Esophagus (tissue), 2 donors: Measurements from ENCODE around the gene ANKRD44. TPM values are rescaled to one million over a fixed set of nuclear protein-coding genes. Genes with fewer than 3 reads are reported as not detected.
A peak's percentile ranks its signal among the peaks of the same experiment; 100 is the strongest.

Source experiments
- H3K27ac ChIP-seq, 2 donors: one replicate each; pipeline ENCODE4 v1.5.1; 2013; ENCODE audit warnings: low read depth in 2 of 2, mild to moderate bottlenecking in 2 of 2, inconsistent platforms in 1 of 2, low read length in 1 of 2, moderate library complexity in 1 of 2
- H3K27me3 ChIP-seq, 2 donors: one replicate each; pipeline ENCODE4 v1.6.1; 2013; ENCODE audit warnings: low read length in 2 of 2, control low read depth in 1 of 2, mild to moderate bottlenecking in 1 of 2; ENCODE audit not compliant: insufficient read depth in 2 of 2, control insufficient read depth in 1 of 2
- H3K36me3 ChIP-seq, 2 donors: one replicate each; pipeline ENCODE4 v1.6.1; 2013; ENCODE audit warnings: low read length in 1 of 2; ENCODE audit not compliant: control insufficient read depth in 2 of 2, insufficient read depth in 2 of 2
- H3K4me1 ChIP-seq, 2 donors: one replicate each; pipeline ENCODE4 v1.6.1; 2013; ENCODE audit warnings: low read length in 1 of 2; ENCODE audit not compliant: control insufficient read depth in 2 of 2, insufficient read depth in 2 of 2
- H3K4me3 ChIP-seq, 2 donors: one replicate each; pipeline ENCODE4 v1.5.1; 2013; ENCODE audit warnings: low read length in 2 of 2, mild to moderate bottlenecking in 2 of 2, low read depth in 1 of 2, moderate library complexity in 1 of 2
- H3K9me3 ChIP-seq, 2 donors: one replicate each; pipeline ENCODE4 v1.6.1; 2013; ENCODE audit warnings: mild to moderate bottlenecking in 2 of 2, low read depth in 1 of 2, low read length in 1 of 2, moderate library complexity in 1 of 2; ENCODE audit not compliant: control insufficient read depth in 2 of 2, insufficient read depth in 1 of 2
- WGBS, 2 donors: extraction: QIAGEN DNeasy Blood & Tissue Kit; methylation state at CpG; one replicate each; pipeline ENCODE4 v1.1.7; 2013; 5-methylcytosine and 5-hydroxymethylcytosine counted together
- polyA plus RNA-seq, 2 donors: library from polyadenylated mRNA; stranded (reverse); fragments of 200-250 nt; gene quantifications; one replicate each; pipeline ENCODE4 v1.2.3, GENCODE V29; 2013
- donor health status: healthy with polysubstance abuse.
- donor health status: Bipolar disorder and iron deficiency.

The ANKRD44 gene
- polyA plus RNA-seq, 2 donors = 1.1 to 1.5 TPM

GRCh38 chr2:197322724-197323720 is 12.4 kb upstream of the ANKRD44 start:
- Histone ChIP-seq H3K4me3 (no peak overlapping the region), H3K4me1 (no peaks in the 10 kb centered on the region), H3K27ac (no peak overlapping the region), H3K36me3 (no peaks in the 10 kb centered on the region), H3K9me3 (no peaks in the 10 kb centered on the region), H3K27me3 (no peaks in the 10 kb centered on the region)
- 58 to 60% methylated on average over 11 of the region's 11 CpGs for WGBS, 2 donors

GRCh38 chr2:197322143-197322542 is 11.6 kb upstream of the ANKRD44 start:
- H3K4me1 ChIP-seq = no peaks in the 10 kb centered on the region
- 90 to 94% methylated on average over 2 of the region's 2 CpGs for WGBS, 2 donors
- no peak overlapping the region for H3K27ac ChIP-seq
- no peaks in the 10 kb centered on the region for H3K9me3 ChIP-seq
- H3K36me3 ChIP-seq = no peaks in the 10 kb centered on the region
- no peaks in the 10 kb centered on the region for H3K27me3 ChIP-seq
- no peak overlapping the region for H3K4me3 ChIP-seq

- Histone ChIP-seq H3K4me1 (no peaks in the 10 kb centered on the region), H3K27ac (no peak overlapping the region), H3K4me3 (no peak overlapping the region), H3K36me3 (no peaks in the 10 kb centered on the region), H3K27me3 (no peaks in the 10 kb centered on the region), H3K9me3 (no peaks in the 10 kb centered on the region)
Measured at GRCh38 chr2:197315371-197315770, 4.8 kb upstream of the ANKRD44 start.

GRCh38 chr2:197312186-197312585 is 1.6 kb upstream of the ANKRD44 start:
- no peaks in the 10 kb centered on the region for H3K9me3 ChIP-seq
- H3K36me3 ChIP-seq = no peaks in the 10 kb centered on the region
- no peaks in the 10 kb centered on the region for H3K27me3 ChIP-seq
- 94 to 96% methylated on average over 3 of the region's 3 CpGs for WGBS, 2 donors
- no peak overlapping the region for H3K27ac ChIP-seq
- H3K4me3 ChIP-seq = no peak overlapping the region
- H3K4me1 ChIP-seq = no peaks in the 10 kb centered on the region

GRCh38 chr2:197311421-197312033 is 947 bp upstream of the ANKRD44 start:
- Histone ChIP-seq H3K27me3 (no peaks in the 10 kb centered on the region), H3K4me1 (no peaks in the 10 kb centered on the region), H3K36me3 (no peaks in the 10 kb centered on the region), H3K27ac (no peak overlapping the region), H3K9me3 (no peaks in the 10 kb centered on the region), H3K4me3 (no peak overlapping the region)
- 52 to 59% methylated on average over 6 of the region's 6 CpGs for WGBS, 2 donors

- 0 to 1% methylated on average over 20 to 22 of the region's 22 CpGs for WGBS, 2 donors
- H3K4me3 ChIP-seq = peak overlapping the region; percentile 74 to 87
- no peaks in the 10 kb centered on the region for H3K27me3 ChIP-seq
- H3K4me1 ChIP-seq = no peaks in the 10 kb centered on the region
- no peaks in the 10 kb centered on the region for H3K9me3 ChIP-seq
- no peaks in the 10 kb centered on the region for H3K36me3 ChIP-seq
- peak overlapping the region; percentile 34 to 81 for H3K27ac ChIP-seq
Measured at GRCh38 chr2:197310987-197311420, 424 bp upstream of the ANKRD44 start.

GRCh38 chr2:197309691-197310231 is 819 bp downstream of the ANKRD44 start:
- Histone ChIP-seq H3K27ac (peak overlapping the region; percentile 81 to 89), H3K4me3 (peak overlapping the region; percentile 74 to 87), H3K9me3 (no peaks in the 10 kb centered on the region), H3K4me1 (no peaks in the 10 kb centered on the region), H3K27me3 (no peaks in the 10 kb centered on the region), H3K36me3 (no peaks in the 10 kb centered on the region)
- WGBS, 2 donors = 2 to 4% methylated on average over 25 to 30 of the region's 30 CpGs

GRCh38 chr2:197308996-197309690 is 1.4 kb downstream of the ANKRD44 start:
- WGBS, 2 donors = 44 to 52% methylated on average over 8 of the region's 8 CpGs
- H3K27ac ChIP-seq = peak overlapping the region; percentile 61 to 81

GRCh38 chr2:197308585-197308984 is 2.0 kb downstream of the ANKRD44 start:
- Histone ChIP-seq H3K4me3 (no peak overlapping the region), H3K27me3 (no peaks in the 10 kb centered on the region), H3K4me1 (no peaks in the 10 kb centered on the region), H3K9me3 (no peaks in the 10 kb centered on the region), H3K27ac (peak overlapping the region; percentile 3 to 26), H3K36me3 (no peaks in the 10 kb centered on the region)
- 66 to 69% methylated on average over 2 of the region's 2 CpGs for WGBS, 2 donors

More at GRCh38 chr2:197308996-197309690, 1.4 kb downstream of the ANKRD44 start:
- no peaks in the 10 kb centered on the region for H3K9me3 ChIP-seq
- no peaks in the 10 kb centered on the region for H3K4me1 ChIP-seq
- peak overlapping the region; percentile 74 to 87 for H3K4me3 ChIP-seq
- no peaks in the 10 kb centered on the region for H3K27me3 ChIP-seq
- H3K36me3 ChIP-seq = no peaks in the 10 kb centered on the region
